Right lobe of liver (tissue), 4 donors: ENCODE measurements around the gene STX11.

Experiments used
- POLR2A ChIP-seq: fragments of 450-650 bp; IDR thresholded peaks from one replicate; pipeline ENCODE4 v1.6.1; 2017; ENCODE audit warnings: antibody characterized with exemption, mild to moderate bottlenecking
- TF ChIP-seq, protein P1 (sequence below), 4 donors: fragments of 200-600 bp in 3 of 4; fragments of 450-650 bp in 1 of 4; IDR thresholded peaks; one replicate each; pipeline versions ENCODE4 v1.5.1 to v1.8.0; 2016 to 2022; ENCODE audit warnings: antibody characterized with exemption in 4 of 4, mild to moderate bottlenecking in 2 of 4
- donor health status: DM: no; HTN: no; CAD: no.
- donor health status: DM: no; HTN: no; CAD: no.
- donor health status: DM: no; HTN: yes; CAD: no.

DNA sequence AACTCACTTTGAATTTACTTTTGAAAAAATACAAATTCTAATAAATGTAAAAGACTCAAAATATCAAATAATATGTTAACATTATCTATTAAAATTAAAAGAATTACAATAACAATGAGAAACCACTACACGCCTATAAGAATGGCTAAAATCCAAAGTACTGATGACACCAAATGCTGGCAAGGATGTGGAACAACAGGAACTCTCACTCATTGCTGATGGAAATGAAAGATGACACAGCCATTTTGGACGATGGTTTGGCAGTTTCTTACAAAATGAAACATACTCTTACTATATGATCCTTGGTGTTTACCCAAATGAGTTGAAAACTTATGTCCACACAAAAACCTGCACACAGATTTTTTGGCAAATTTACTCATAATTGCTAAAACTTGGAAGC, 15.6 kb upstream of the STX11 start:
- TF ChIP-seq POLR2A, result no peak
- TF ChIP-seq, protein P1, sequence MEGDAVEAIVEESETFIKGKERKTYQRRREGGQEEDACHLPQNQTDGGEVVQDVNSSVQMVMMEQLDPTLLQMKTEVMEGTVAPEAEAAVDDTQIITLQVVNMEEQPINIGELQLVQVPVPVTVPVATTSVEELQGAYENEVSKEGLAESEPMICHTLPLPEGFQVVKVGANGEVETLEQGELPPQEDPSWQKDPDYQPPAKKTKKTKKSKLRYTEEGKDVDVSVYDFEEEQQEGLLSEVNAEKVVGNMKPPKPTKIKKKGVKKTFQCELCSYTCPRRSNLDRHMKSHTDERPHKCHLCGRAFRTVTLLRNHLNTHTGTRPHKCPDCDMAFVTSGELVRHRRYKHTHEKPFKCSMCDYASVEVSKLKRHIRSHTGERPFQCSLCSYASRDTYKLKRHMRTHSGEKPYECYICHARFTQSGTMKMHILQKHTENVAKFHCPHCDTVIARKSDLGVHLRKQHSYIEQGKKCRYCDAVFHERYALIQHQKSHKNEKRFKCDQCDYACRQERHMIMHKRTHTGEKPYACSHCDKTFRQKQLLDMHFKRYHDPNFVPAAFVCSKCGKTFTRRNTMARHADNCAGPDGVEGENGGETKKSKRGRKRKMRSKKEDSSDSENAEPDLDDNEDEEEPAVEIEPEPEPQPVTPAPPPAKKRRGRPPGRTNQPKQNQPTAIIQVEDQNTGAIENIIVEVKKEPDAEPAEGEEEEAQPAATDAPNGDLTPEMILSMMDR (IDR thresholded peaks at IDR 0.05), result no peak
